K562 (cell line): Measurements from ENCODE around the gene BMP6. TPM values are rescaled to one million over a fixed set of nuclear protein-coding genes. Genes with fewer than 3 reads are reported as not detected.
A peak's percentile ranks its signal among the peaks of the same experiment; 100 is the strongest.

Experiments used
- CBX8 ChIP-seq: fragments of 200-600 bp; sonication (generic); IDR thresholded peaks from 2 replicates; pipeline ENCODE4 v1.6.1; 2012; ENCODE audit warnings: borderline replicate concordance, mixed run types, low read depth, mild to moderate bottlenecking, moderate library complexity, mixed read lengths, low read length, control low read depth, inconsistent platforms; ENCODE audit not compliant: poor library complexity, severe bottlenecking; ENCODE audit errors: extremely low read depth
- DACH1 ChIP-seq: fragments of 450-650 bp; IDR thresholded peaks from 2 replicates; pipeline ENCODE4 v1.6.1; 2018; ENCODE audit not compliant: partially characterized antibody
- DPF2 ChIP-seq: fragments of 450-650 bp; IDR thresholded peaks from 2 replicates; pipeline ENCODE4 v1.6.1; 2016
- E2F5 ChIP-seq: sonication (generic); formaldehyde crosslinking; IDR thresholded peaks from 2 replicates; pipeline ENCODE4 v1.8.0; 2022; ENCODE audit warnings: mild to moderate bottlenecking, missing genetic modification reagents
- ERF ChIP-seq: fragments of 450-650 bp; formaldehyde crosslinking; IDR thresholded peaks from 2 replicates; pipeline ENCODE4 v1.4.0; 2020; ENCODE audit warnings: mild to moderate bottlenecking, mixed read lengths
- HMBOX1 ChIP-seq: sonication (generic); IDR thresholded peaks from 2 replicates; pipeline ENCODE4 v1.6.1; 2016
- HNRNPK ChIP-seq: fragments of 200-400 bp; formaldehyde crosslinking; IDR thresholded peaks from one replicate; pipeline ENCODE4 v1.6.1; 2018; ENCODE audit warnings: mild to moderate bottlenecking, low read depth, low read length; ENCODE audit not compliant: poor library complexity, severe bottlenecking
- KAT7 ChIP-seq: sonication (generic); formaldehyde crosslinking; IDR thresholded peaks from 2 replicates; pipeline ENCODE4 v1.8.0; 2022; ENCODE audit warnings: missing genetic modification reagents, mild to moderate bottlenecking, borderline replicate concordance
- TFAP4 ChIP-seq: sonication (generic); formaldehyde crosslinking; IDR thresholded peaks from 2 replicates; pipeline ENCODE4 v1.8.0; 2022; ENCODE audit warnings: missing genetic modification reagents, mild to moderate bottlenecking, moderate library complexity, borderline replicate concordance
- ZBTB11 ChIP-seq, 3 experiments: fragments of 200-800 bp in 1 of 3; fragments of 250-450 bp in 1 of 3; fragments of 450-650 bp in 1 of 3; sonication (Bioruptor Pico) in 1 of 3; sonication (Bioruptor generic) in 1 of 3; formaldehyde crosslinking in 1 of 3; IDR thresholded peaks; 2 replicates each; pipeline versions ENCODE4 v1.6.1 to v1.8.0; 2016 to 2022; ENCODE audit warnings: mild to moderate bottlenecking in 2 of 3, missing genetic modification characterization in 2 of 3, missing compliant biosample characterization in 1 of 3, moderate library complexity in 1 of 3
- ZFP91 ChIP-seq: sonication (generic); formaldehyde crosslinking; IDR thresholded peaks from 2 replicates; pipeline ENCODE4 v1.8.0; 2022; ENCODE audit warnings: mild to moderate bottlenecking, missing genetic modification reagents
- polyA plus RNA-seq, 8 experiments: library from polyadenylated mRNA; depleted of rRNA in 4 of 8; stranded (reverse) in 5 of 8; unstranded in 3 of 8; fragments of >200 nt; fragmentation: Nextera tagmentation in 2 of 8; fragmentation: Illumina TruSeq in 1 of 8; extraction: Ambion mirVana in 2 of 8; extraction: Trizol in 1 of 8; gene quantifications; 2 replicates each; pipeline versions ENCODE4 v1.2.1 to v1.2.3, GENCODE V29; 2011 to 2014; ENCODE audit warnings: inconsistent platforms in 1 of 8, missing spikeins in 1 of 8
- total RNA-seq, 7 experiments: library from RNA; depleted of rRNA in 6 of 7; stranded (reverse); fragments of >200 nt in 6 of 7; fragmentation: Illumina TruSeq in 2 of 7; extraction: Trizol in 2 of 7; gene quantifications; 2 replicates each; pipeline versions ENCODE4 v1.2.1 to v1.2.3, GENCODE V29; 2011 to 2021; ENCODE audit warnings: low replicate concordance in 1 of 7

Gene BMP6
- total and polyA plus RNA-seq, 9 of the 15 experiments (the other 6 are each of a cell fraction or from before 2014, with no cell fraction given), result 0.01 to 0.13 (median 0.06) TPM; not detected in 3

GRCh38 chr6:7813704-7814103 is 87.8 kb downstream of the BMP6 start (continued):
- TF ChIP-seq ZBTB11 (CRISPR knock-in tag; IDR thresholded peaks at IDR 0.05), result no peak
- TF ChIP-seq HMBOX1, result no peak
- TF ChIP-seq DPF2, result no peak
- TF ChIP-seq HNRNPK, result no peak
- no peak for TF ChIP-seq ERF
- TF ChIP-seq TFAP4, result peak; percentile 80
- TF ChIP-seq DACH1, result peak; percentile 49
- TF ChIP-seq ZFP91, result no peak
- TF ChIP-seq E2F5 (CRISPR knock-in tag), result no peak
- no peak for TF ChIP-seq KAT7 (CRISPR knock-in tag)
- no peak for TF ChIP-seq CBX8
